Gastroesophageal sphincter (tissue), 4 donors: ENCODE data around the gene GALNT18. TPM values are rescaled to one million over a fixed set of nuclear protein-coding genes. Genes with fewer than 3 reads are reported as not detected.

Experiments used
- ATAC-seq: fragments of 150-250 bp; one replicate; pipeline ENCODE4 v1.9.1; 2016; ENCODE audit warnings: mild to moderate bottlenecking, moderate library complexity
- H3K27ac ChIP-seq, 4 donors: fragments of 200-600 bp; sonication (generic) in 3 of 4; 1 replicate in 3 of 4; 2 replicates in 1 of 4; pipeline ENCODE4 v1.5.1; 2016 to 2019
- H3K27me3 ChIP-seq: fragments of 200-600 bp; sonication (generic); one replicate; pipeline ENCODE4 v1.5.1; 2019
- H3K36me3 ChIP-seq, 2 donors: fragments of 200-600 bp; sonication (generic); one replicate each; pipeline ENCODE4 v1.5.1; 2019; ENCODE audit warnings: control low read depth in 1 of 2
- H3K4me1 ChIP-seq, 3 donors: fragments of 200-600 bp; sonication (generic); 1 replicate in 2 of 3; 2 replicates in 1 of 3; pipeline ENCODE4 v1.5.1; 2016 to 2019; ENCODE audit warnings: control low read depth in 2 of 3
- H3K4me3 ChIP-seq, 2 donors: fragments of 200-600 bp; sonication (generic); one replicate each; pipeline ENCODE4 v1.5.1; 2019; ENCODE audit warnings: mild to moderate bottlenecking in 1 of 2, moderate library complexity in 1 of 2
- H3K9me3 ChIP-seq, 3 donors: fragments of 200-600 bp; sonication (generic); one replicate each; pipeline ENCODE4 v1.5.1; 2017 to 2019; ENCODE audit warnings: control low read depth in 2 of 3
- CTCF ChIP-seq, 4 experiments: fragments of 200-600 bp in 2 of 4; fragments of 450-650 bp in 2 of 4; sonication (generic) in 1 of 4; IDR thresholded peaks; one replicate each; pipeline ENCODE4 v1.5.1; 2017 to 2019; ENCODE audit warnings: antibody characterized with exemption in 4 of 4, mild to moderate bottlenecking in 2 of 4, moderate library complexity in 2 of 4
- EP300 ChIP-seq: sonication (generic); formaldehyde crosslinking; IDR thresholded peaks from one replicate; pipeline ENCODE4 v1.6.1; 2017; ENCODE audit warnings: antibody characterized with exemption, mild to moderate bottlenecking
- POLR2A ChIP-seq, 2 donors: fragments of 450-650 bp; IDR thresholded peaks; one replicate each; pipeline ENCODE4 v1.6.1; 2017; ENCODE audit warnings: antibody characterized with exemption in 2 of 2, mild to moderate bottlenecking in 2 of 2, moderate library complexity in 1 of 2
- POLR2AphosphoS5 ChIP-seq: sonication (generic); formaldehyde crosslinking; IDR thresholded peaks from one replicate; pipeline ENCODE4 v1.6.1; 2017; ENCODE audit warnings: antibody characterized with exemption
- WGBS, 2 donors: methylation state at CpG; one replicate each; pipeline ENCODE4 v1.1.5; 2018; ENCODE audit warnings: low coverage in 1 of 2; 5-methylcytosine and 5-hydroxymethylcytosine counted together
- total RNA-seq, 4 donors: library from RNA; depleted of rRNA; stranded (reverse); fragments of >200 nt; gene quantifications; one replicate each; pipeline ENCODE4 v1.1.0, GENCODE V29; 2016

Gene GALNT18
- total RNA-seq, 4 donors from 2014 or later, result 16.0 to 65.6 (median 35.2) TPM

GRCh38 chr11:11534981-11535380 is 86.8 kb downstream of the GALNT18 start:
- Histone ChIP-seq H3K27ac (peak overlapping the region in 1 of 4 donors; percentile 15), H3K36me3 (no peaks in the 10 kb centered on the region), H3K4me1 (peaks cover 0 to 94% (median 30%) of the 10 kb centered on the region in 3 donors), H3K27me3 (no peaks in the 10 kb centered on the region), H3K9me3 (no peaks in the 10 kb centered on the region), H3K4me3 (no peak overlapping the region)
- no peak for ATAC-seq
- 20 to 33% methylated on average over 1 to 2 of the region's 4 CpGs for WGBS, 2 donors
- TF ChIP-seq POLR2AphosphoS5, result peak; percentile 6
- TF ChIP-seq CTCF (IDR thresholded peaks at IDR 0.05), result no peak

- H3K36me3 ChIP-seq, result no peaks in the 10 kb centered on the region
- 40 to 88% methylated on average over 1 to 6 of the region's 7 CpGs for WGBS, 2 donors
- ATAC-seq, result no peak
- H3K4me1 ChIP-seq, result peaks cover 0 to 82% (median 25%) of the 10 kb centered on the region in 3 donors
- H3K27me3 ChIP-seq, result no peaks in the 10 kb centered on the region
- TF ChIP-seq EP300, result no peak
- no peak for TF ChIP-seq CTCF (IDR thresholded peaks at IDR 0.05)
- TF ChIP-seq POLR2A (IDR thresholded peaks at IDR 0.05), result no peak
- no peak for TF ChIP-seq POLR2AphosphoS5
- no peak overlapping the region for H3K27ac ChIP-seq
- no peak overlapping the region for H3K4me3 ChIP-seq
- no peaks in the 10 kb centered on the region for H3K9me3 ChIP-seq
These were observed 88.1 kb downstream of the GALNT18 start for GRCh38 chr11:11533751-11534150.

GRCh38 chr11:11533057-11533456 is 88.7 kb downstream of the GALNT18 start:
- Histone ChIP-seq H3K27ac (no peak overlapping the region), H3K9me3 (no peaks in the 10 kb centered on the region), H3K27me3 (no peaks in the 10 kb centered on the region), H3K36me3 (no peaks in the 10 kb centered on the region), H3K4me1 (peaks cover 0 to 75% (median 18%) of the 10 kb centered on the region in 3 donors), H3K4me3 (no peak overlapping the region)
- 80% methylated on average over 1 of the region's 2 CpGs; no CpG with 5 or more reads in 1 of the 2 donors for WGBS, 2 donors
- no peak for TF ChIP-seq CTCF (IDR thresholded peaks at IDR 0.05)
- no peak for TF ChIP-seq POLR2AphosphoS5
- no peak for TF ChIP-seq EP300
- TF ChIP-seq POLR2A (IDR thresholded peaks at IDR 0.05), result no peak
- no peak for ATAC-seq

- Histone ChIP-seq H3K36me3 (no peaks in the 10 kb centered on the region), H3K4me3 (no peak overlapping the region), H3K27me3 (no peaks in the 10 kb centered on the region), H3K4me1 (peaks cover 0 to 71% (median 15%) of the 10 kb centered on the region in 3 donors), H3K9me3 (no peaks in the 10 kb centered on the region), H3K27ac (no peak overlapping the region)
- TF ChIP-seq POLR2A (IDR thresholded peaks at IDR 0.05) (no peak), CTCF (IDR thresholded peaks at IDR 0.05) (no peak), POLR2AphosphoS5 (no peak), EP300 (no peak)
- 81% methylated on average over 2 of the region's 2 CpGs; no CpG with 5 or more reads in 1 of the 2 donors for WGBS, 2 donors
- no peak for ATAC-seq
These were observed 89.2 kb downstream of the GALNT18 start for GRCh38 chr11:11532574-11532973.

GRCh38 chr11:11531131-11531908 is 90.5 kb downstream of the GALNT18 start:
- H3K4me1 ChIP-seq, result peaks cover 0 to 58% (median 12%) of the 10 kb centered on the region in 3 donors
- ATAC-seq, result peak; percentile 14
- H3K27me3 ChIP-seq, result no peaks in the 10 kb centered on the region
- no peaks in the 10 kb centered on the region for H3K36me3 ChIP-seq
- H3K4me3 ChIP-seq, result no peak overlapping the region
- whole genome bisulfite sequencing, 2 donors, result 87 to 100% methylated on average over 3 to 5 of the region's 11 CpGs
- TF ChIP-seq POLR2A (IDR thresholded peaks at IDR 0.05) (no peak), EP300 (no peak), CTCF (IDR thresholded peaks at IDR 0.05) (no peak), POLR2AphosphoS5 (no peak)
- H3K9me3 ChIP-seq, result no peaks in the 10 kb centered on the region
- no peak overlapping the region for H3K27ac ChIP-seq
